Neural progenitor cell (in vitro differentiated cells): Measurements from ENCODE around the gene USP35. TPM values are rescaled to one million over a fixed set of nuclear protein-coding genes. Genes with fewer than 3 reads are reported as not detected.

ENCODE experiments used
- DNase-seq: peaks from one replicate; pipeline ENCODE4 v3.0.0-alpha.2; 2016; ENCODE audit warnings: low spot score
- H2AFZ ChIP-seq: fragments of 200-600 bp; sonication (generic); replicated peaks from 2 replicates; pipeline ENCODE4 v1.6.1; 2016; ENCODE audit warnings: antibody characterized with exemption
- H3F3A ChIP-seq: fragments of 200-600 bp; sonication (generic); 2 replicates; pipeline ENCODE4 v1.6.1; 2016; ENCODE audit warnings: antibody characterized with exemption, low read depth
- H3K27ac ChIP-seq: fragments of 200-600 bp; sonication (generic); 2 replicates; pipeline ENCODE4 v1.5.1; 2016; ENCODE audit warnings: mild to moderate bottlenecking
- H3K27me3 ChIP-seq: fragments of 200-600 bp; sonication (generic); 2 replicates; pipeline ENCODE4 v1.6.1; 2016; ENCODE audit warnings: mild to moderate bottlenecking, moderate library complexity
- H3K36me3 ChIP-seq: fragments of 200-600 bp; sonication (generic); 2 replicates; pipeline ENCODE4 v1.5.1; 2016
- H3K4me1 ChIP-seq: fragments of 200-600 bp; sonication (generic); 2 replicates; pipeline ENCODE4 v1.6.1; 2016; ENCODE audit warnings: mixed run types
- H3K4me2 ChIP-seq: fragments of 200-600 bp; sonication (generic); 2 replicates; pipeline ENCODE4 v1.6.1; 2016
- H3K4me3 ChIP-seq: fragments of 200-600 bp; sonication (generic); 2 replicates; pipeline ENCODE4 v1.5.1; 2016
- H3K79me2 ChIP-seq: fragments of 200-600 bp; sonication (generic); 2 replicates; pipeline ENCODE4 v1.6.1; 2016; ENCODE audit warnings: low read depth
- H3K9ac ChIP-seq: fragments of 200-600 bp; sonication (generic); 2 replicates; pipeline ENCODE4 v1.6.1; 2016
- H3K9me3 ChIP-seq: fragments of 200-600 bp; sonication (generic); 2 replicates; pipeline ENCODE4 v1.5.1; 2016; ENCODE audit warnings: low read depth
- H4K20me1 ChIP-seq: fragments of 200-600 bp; sonication (generic); 2 replicates; pipeline ENCODE4 v1.6.1; 2016; ENCODE audit warnings: low read depth
- H3K27ac Mint-ChIP-seq: 3 replicates; pipeline ENCODE4 v1.8.0; 2021; ENCODE audit warnings: mixed read lengths
- H3K27me3 Mint-ChIP-seq: 2 replicates; pipeline ENCODE4 v1.8.0; 2022; ENCODE audit warnings: low read depth, mild to moderate bottlenecking, inconsistent platforms, moderate library complexity, mixed read lengths; ENCODE audit not compliant: insufficient read depth
- H3K36me3 Mint-ChIP-seq: 3 replicates; pipeline ENCODE4 v1.8.0; 2021; ENCODE audit warnings: mixed read lengths
- H3K4me1 Mint-ChIP-seq: 3 replicates; pipeline ENCODE4 v1.8.0; 2021; ENCODE audit warnings: mixed read lengths
- H3K4me3 Mint-ChIP-seq: 3 replicates; pipeline ENCODE4 v1.8.0; 2021; ENCODE audit warnings: mild to moderate bottlenecking, moderate library complexity, mixed read lengths
- H3K9me3 Mint-ChIP-seq: 3 replicates; pipeline ENCODE4 v1.8.0; 2020; ENCODE audit warnings: mixed read lengths
- EZH2 ChIP-seq: fragments of 200-600 bp; sonication (generic); IDR thresholded peaks from 2 replicates; pipeline ENCODE4 v1.6.1; 2017; ENCODE audit warnings: antibody characterized with exemption, mild to moderate bottlenecking, moderate library complexity
- EZH2phosphoT487 ChIP-seq: fragments of 200-600 bp; sonication (generic); IDR thresholded peaks from 2 replicates; pipeline ENCODE4 v1.6.1; 2017; ENCODE audit warnings: antibody characterized with exemption
- total RNA-seq: library from RNA; depleted of rRNA; stranded (reverse); fragments of >200 nt; gene quantifications from 2 replicates; pipeline ENCODE4 v1.2.3, GENCODE V29; 2015; ENCODE audit warnings: low replicate concordance
- TF ChIP-seq, protein P1 (sequence below): fragments of 200-600 bp; sonication (generic); IDR thresholded peaks from 2 replicates; pipeline ENCODE4 v1.5.1; 2017; ENCODE audit warnings: antibody characterized with exemption, mild to moderate bottlenecking

The USP35 gene
- total RNA-seq, 1 donor from 2014 or later, result 4.2 TPM

- no peak overlapping the region for H3K4me3 Mint-ChIP-seq
- H3K27ac Mint-ChIP-seq, result no peak overlapping the region
Measured at GRCh38 chr11:78208257-78209165, 19.8 kb downstream of the USP35 start.

DNA sequence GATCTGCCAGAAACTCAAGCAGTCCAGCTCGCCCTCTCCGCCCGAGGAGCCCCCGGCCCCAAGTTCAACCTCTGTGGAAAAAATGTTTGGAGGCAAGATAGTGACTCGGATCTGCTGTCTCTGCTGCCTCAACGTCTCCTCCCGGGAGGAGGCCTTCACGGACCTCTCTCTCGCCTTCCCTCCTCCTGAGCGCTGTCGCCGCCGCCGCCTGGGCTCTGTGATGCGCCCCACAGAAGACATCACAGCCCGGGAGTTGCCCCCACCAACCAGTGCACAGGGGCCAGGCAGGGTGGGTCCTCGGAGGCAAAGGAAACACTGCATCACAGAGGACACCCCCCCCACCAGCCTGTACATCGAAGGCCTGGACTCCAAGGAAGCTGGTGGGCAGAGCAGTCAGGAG, 20.8 kb downstream of the USP35 start:
- no peak overlapping the region for H3K27ac ChIP-seq
- H3K36me3 Mint-ChIP-seq, result peaks cover 26% of the 10 kb centered on the region
- H3K4me3 ChIP-seq, result no peak overlapping the region
- no peaks in the 10 kb centered on the region for H3F3A ChIP-seq
- TF ChIP-seq, protein P1, sequence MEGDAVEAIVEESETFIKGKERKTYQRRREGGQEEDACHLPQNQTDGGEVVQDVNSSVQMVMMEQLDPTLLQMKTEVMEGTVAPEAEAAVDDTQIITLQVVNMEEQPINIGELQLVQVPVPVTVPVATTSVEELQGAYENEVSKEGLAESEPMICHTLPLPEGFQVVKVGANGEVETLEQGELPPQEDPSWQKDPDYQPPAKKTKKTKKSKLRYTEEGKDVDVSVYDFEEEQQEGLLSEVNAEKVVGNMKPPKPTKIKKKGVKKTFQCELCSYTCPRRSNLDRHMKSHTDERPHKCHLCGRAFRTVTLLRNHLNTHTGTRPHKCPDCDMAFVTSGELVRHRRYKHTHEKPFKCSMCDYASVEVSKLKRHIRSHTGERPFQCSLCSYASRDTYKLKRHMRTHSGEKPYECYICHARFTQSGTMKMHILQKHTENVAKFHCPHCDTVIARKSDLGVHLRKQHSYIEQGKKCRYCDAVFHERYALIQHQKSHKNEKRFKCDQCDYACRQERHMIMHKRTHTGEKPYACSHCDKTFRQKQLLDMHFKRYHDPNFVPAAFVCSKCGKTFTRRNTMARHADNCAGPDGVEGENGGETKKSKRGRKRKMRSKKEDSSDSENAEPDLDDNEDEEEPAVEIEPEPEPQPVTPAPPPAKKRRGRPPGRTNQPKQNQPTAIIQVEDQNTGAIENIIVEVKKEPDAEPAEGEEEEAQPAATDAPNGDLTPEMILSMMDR, result no peak
- TF ChIP-seq EZH2 (no peak), EZH2phosphoT487 (no peak)
- H3K36me3 ChIP-seq, result no peaks in the 10 kb centered on the region
- H3K79me2 ChIP-seq, result no peaks in the 10 kb centered on the region
- H3K27ac Mint-ChIP-seq, result no peak overlapping the region
- no peak for DNase-seq
- no peaks in the 10 kb centered on the region for H3K9me3 ChIP-seq
- peaks cover 2% of the 10 kb centered on the region for H3K9me3 Mint-ChIP-seq
- no peak overlapping the region for H2AFZ ChIP-seq
- no peak overlapping the region for H3K9ac ChIP-seq
- no peak overlapping the region for H3K4me3 Mint-ChIP-seq
- H3K4me2 ChIP-seq, result no peak overlapping the region
- H3K4me1 Mint-ChIP-seq, result no peaks in the 10 kb centered on the region
- no peaks in the 10 kb centered on the region for H3K27me3 ChIP-seq
- H3K4me1 ChIP-seq, result no peaks in the 10 kb centered on the region
- H3K27me3 Mint-ChIP-seq, result peaks cover 4% of the 10 kb centered on the region
- no peaks in the 10 kb centered on the region for H4K20me1 ChIP-seq

More at GRCh38 chr11:78208257-78209165, 19.8 kb downstream of the USP35 start:
- Histone ChIP-seq H2AFZ (no peak overlapping the region), H4K20me1 (no peaks in the 10 kb centered on the region), H3K27me3 (no peaks in the 10 kb centered on the region), H3K36me3 (no peaks in the 10 kb centered on the region), H3K4me2 (no peak overlapping the region), H3K4me1 (no peaks in the 10 kb centered on the region), H3K4me3 (no peak overlapping the region), H3K79me2 (no peaks in the 10 kb centered on the region), H3K27ac (no peak overlapping the region), H3F3A (no peaks in the 10 kb centered on the region), H3K9me3 (no peaks in the 10 kb centered on the region), H3K9ac (no peak overlapping the region)
- H3K4me1 Mint-ChIP-seq, result no peaks in the 10 kb centered on the region
- H3K36me3 Mint-ChIP-seq, result peaks cover 26% of the 10 kb centered on the region
- TF ChIP-seq EZH2 (no peak), EZH2phosphoT487 (no peak)
- TF ChIP-seq, protein P1, result no peak
- DNase-seq, result no peak
- peaks cover 2% of the 10 kb centered on the region for H3K9me3 Mint-ChIP-seq
- peaks cover 4% of the 10 kb centered on the region for H3K27me3 Mint-ChIP-seq

GRCh38 chr11:78210000-78210608, 21.4 kb downstream of the USP35 start:
- no peaks in the 10 kb centered on the region for H3K79me2 ChIP-seq
- no peak for DNase-seq
- Mint-ChIP-seq H3K27ac (no peak overlapping the region), H3K36me3 (peaks cover 26% of the 10 kb centered on the region), H3K27me3 (peaks cover 5% of the 10 kb centered on the region), H3K4me1 (no peaks in the 10 kb centered on the region), H3K4me3 (no peak overlapping the region), H3K9me3 (peaks cover 2% of the 10 kb centered on the region)
- TF ChIP-seq, protein P1, result no peak
- TF ChIP-seq EZH2phosphoT487 (no peak), EZH2 (no peak)
- no peaks in the 10 kb centered on the region for H3F3A ChIP-seq
- H2AFZ ChIP-seq, result no peak overlapping the region
- H3K4me1 ChIP-seq, result no peaks in the 10 kb centered on the region
- H3K27me3 ChIP-seq, result no peaks in the 10 kb centered on the region
- H3K4me3 ChIP-seq, result no peak overlapping the region
- H3K36me3 ChIP-seq, result no peaks in the 10 kb centered on the region
- H3K9me3 ChIP-seq, result no peaks in the 10 kb centered on the region
- H4K20me1 ChIP-seq, result no peaks in the 10 kb centered on the region
- no peak overlapping the region for H3K4me2 ChIP-seq
- no peak overlapping the region for H3K27ac ChIP-seq
- no peak overlapping the region for H3K9ac ChIP-seq
